Loucy (cell line): Measurements from ENCODE around the gene ATP8A2.
"Not testable (repeated sequence)": the region's sequence is repeated elsewhere in the genome, so short reads cannot be mapped to it uniquely, and the experiment has no call there.

Experiments
- H2AFZ ChIP-seq: fragments of 200-600 bp; sonication (generic); 2 replicates; pipeline ENCODE4 v1.6.0; 2016; ENCODE audit warnings: antibody characterized with exemption, mild to moderate bottlenecking, low read length, moderate library complexity
- H3F3A ChIP-seq: fragments of 200-600 bp; 2 replicates; pipeline ENCODE4 v1.6.0; 2016; ENCODE audit warnings: antibody characterized with exemption, low read depth, mild to moderate bottlenecking
- H3K27me3 ChIP-seq: fragments of 200-600 bp; sonication (generic); 2 replicates; pipeline ENCODE4 v1.6.1; 2014; ENCODE audit warnings: low read length, mild to moderate bottlenecking; ENCODE audit not compliant: insufficient read depth, poor library complexity, severe bottlenecking
- H3K36me3 ChIP-seq: fragments of 200-600 bp; sonication (generic); 2 replicates; pipeline ENCODE4 v1.6.1; 2016; ENCODE audit warnings: low read length; ENCODE audit not compliant: insufficient read depth
- H3K4me1 ChIP-seq: fragments of 200-600 bp; sonication (generic); 2 replicates; pipeline ENCODE4 v1.5.1; 2014; ENCODE audit warnings: low read length, mild to moderate bottlenecking; ENCODE audit not compliant: insufficient read depth, poor library complexity, severe bottlenecking
- H3K4me2 ChIP-seq: fragments of 200-600 bp; sonication (generic); 2 replicates; pipeline ENCODE4 v1.6.0; 2014; ENCODE audit warnings: antibody characterized with exemption, low read length, low read depth, mild to moderate bottlenecking; ENCODE audit not compliant: poor library complexity, severe bottlenecking
- H3K4me3 ChIP-seq: fragments of 200-600 bp; sonication (generic); 2 replicates; pipeline ENCODE4 v1.5.1; 2014; ENCODE audit warnings: low read length, mild to moderate bottlenecking, mixed read lengths; ENCODE audit not compliant: poor library complexity, severe bottlenecking
- H3K79me2 ChIP-seq: fragments of 200-600 bp; sonication (generic); 2 replicates; pipeline ENCODE4 v1.6.1; 2014; ENCODE audit warnings: low read length; ENCODE audit not compliant: insufficient read depth
- H3K9ac ChIP-seq: fragments of 200-600 bp; sonication (generic); 2 replicates; pipeline ENCODE4 v1.6.0; 2014; ENCODE audit warnings: mild to moderate bottlenecking, low read depth, low read length, moderate library complexity; ENCODE audit not compliant: poor library complexity, severe bottlenecking
- H3K9me2 ChIP-seq: fragments of 200-600 bp; sonication (generic); replicated peaks from 2 replicates; pipeline ENCODE4 v1.6.1; 2016; ENCODE audit warnings: low read depth, low read length, mixed read lengths
- H3K9me3 ChIP-seq: fragments of 200-600 bp; sonication (generic); 2 replicates; pipeline ENCODE4 v1.6.1; 2014; ENCODE audit warnings: mild to moderate bottlenecking, antibody characterized with exemption, low read length, low read depth; ENCODE audit not compliant: insufficient read depth
- H4K20me1 ChIP-seq: fragments of 200-600 bp; sonication (generic); 2 replicates; pipeline ENCODE4 v1.6.0; 2014; ENCODE audit warnings: antibody characterized with exemption, low read length, mild to moderate bottlenecking; ENCODE audit not compliant: insufficient read depth, poor library complexity, severe bottlenecking
- CTCF ChIP-seq: fragments of 200-600 bp; sonication (generic); conservative IDR thresholded peaks from 2 replicates; pipeline ENCODE4 v1.5.1; 2014; ENCODE audit warnings: mild to moderate bottlenecking, antibody characterized with exemption, low read length
- EZH2phosphoT487 ChIP-seq: fragments of 200-600 bp; IDR thresholded peaks from 2 replicates; pipeline ENCODE4 v1.6.1; 2018; ENCODE audit warnings: antibody characterized with exemption, mild to moderate bottlenecking, moderate library complexity, borderline replicate concordance

Gene ATP8A2

GRCh38 chr13:25507841-25508240 is 136.1 kb downstream of the ATP8A2 start:
- H3K79me2 ChIP-seq, result no peaks in the 10 kb centered on the region
- TF ChIP-seq CTCF, result no peak
- TF ChIP-seq EZH2phosphoT487, result no peak
- no peak overlapping the region for H3K4me2 ChIP-seq

GRCh38 chr13:25513060-25513459 is 141.3 kb downstream of the ATP8A2 start:
- not testable (repeated sequence) for H4K20me1 ChIP-seq, H3K4me2 ChIP-seq, H3K4me3 ChIP-seq, H3K4me1 ChIP-seq, H3K9me2 ChIP-seq, H3K27me3 ChIP-seq, H3K9me3 ChIP-seq, H3K36me3 ChIP-seq, H3F3A ChIP-seq, H3K79me2 ChIP-seq, H2AFZ ChIP-seq, H3K9ac ChIP-seq

More at GRCh38 chr13:25507841-25508240, 136.1 kb downstream of the ATP8A2 start:
- Histone ChIP-seq H2AFZ (no peak overlapping the region), H3K9me3 (peaks cover 2% of the 10 kb centered on the region; the same call in 1 of the 2 replicates), H3K9me2 (no peaks in the 10 kb centered on the region), H3K9ac (no peak overlapping the region), H3K27me3 (no peaks in the 10 kb centered on the region), H3K4me1 (peaks cover 5% of the 10 kb centered on the region), H3K4me3 (no peak overlapping the region), H3F3A (no peaks in the 10 kb centered on the region), H3K36me3 (no peaks in the 10 kb centered on the region), H4K20me1 (no peaks in the 10 kb centered on the region)

DNA sequence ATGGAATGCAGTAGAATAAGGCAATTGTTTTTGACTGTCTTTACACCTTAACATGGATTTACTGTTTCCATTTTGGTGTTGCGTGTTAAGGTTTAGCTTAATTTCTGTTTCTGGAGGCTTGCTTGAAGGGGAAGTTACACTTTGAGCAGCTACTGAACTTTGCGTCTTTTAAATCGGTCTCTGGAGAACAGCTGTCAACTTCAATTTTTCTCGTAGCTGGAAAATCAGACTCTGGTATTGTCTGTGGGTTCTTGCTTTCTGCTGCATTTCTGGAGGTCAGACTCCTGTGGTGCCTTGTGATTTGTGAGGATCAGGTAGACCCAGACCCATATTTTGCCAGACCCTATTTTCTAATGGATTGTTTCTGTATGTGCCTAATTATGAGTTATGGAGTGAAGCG is 146.7 kb downstream of the ATP8A2 start:
- H3K79me2 ChIP-seq, result no peaks in the 10 kb centered on the region
- H3K4me2 ChIP-seq, result no peak overlapping the region
- no peak for TF ChIP-seq CTCF
- TF ChIP-seq EZH2phosphoT487, result no peak
- H4K20me1 ChIP-seq, result no peaks in the 10 kb centered on the region
- H3K4me3 ChIP-seq, result no peak overlapping the region
- H3F3A ChIP-seq, result no peaks in the 10 kb centered on the region
- no peaks in the 10 kb centered on the region for H3K4me1 ChIP-seq
- no peaks in the 10 kb centered on the region for H3K9me3 ChIP-seq
- H3K9ac ChIP-seq, result no peak overlapping the region
- no peaks in the 10 kb centered on the region for H3K27me3 ChIP-seq
- H3K36me3 ChIP-seq, result no peaks in the 10 kb centered on the region
- no peaks in the 10 kb centered on the region for H3K9me2 ChIP-seq
- no peak overlapping the region for H2AFZ ChIP-seq

DNA sequence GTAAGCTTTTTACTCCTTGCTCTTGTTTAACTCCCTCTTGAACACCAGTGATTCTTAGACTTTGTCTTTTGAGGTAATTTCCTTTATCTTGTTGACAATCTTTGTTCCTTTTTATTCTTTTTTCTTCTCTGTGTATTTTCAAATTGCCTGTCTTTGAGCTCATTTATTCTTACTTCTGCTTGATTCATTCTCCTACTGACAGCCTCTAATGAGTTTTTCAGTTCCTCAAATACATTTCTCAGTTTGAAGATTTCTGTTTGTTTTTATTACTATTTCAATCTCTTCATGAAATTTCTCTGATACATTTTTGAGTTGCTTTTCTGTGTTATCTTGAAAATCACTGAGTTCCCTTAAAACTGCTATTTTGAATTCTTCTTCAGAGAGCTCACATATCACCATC is 154.1 kb downstream of the ATP8A2 start:
- Histone ChIP-seq H3K27me3 (no peaks in the 10 kb centered on the region), H3K4me1 (no peaks in the 10 kb centered on the region), H3F3A (no peaks in the 10 kb centered on the region), H4K20me1 (no peaks in the 10 kb centered on the region), H3K4me3 (no peak overlapping the region), H3K9me3 (peaks cover 9% of the 10 kb centered on the region; the same call in 1 of the 2 replicates), H3K79me2 (no peaks in the 10 kb centered on the region), H3K9ac (no peak overlapping the region), H3K4me2 (no peak overlapping the region), H3K9me2 (no peaks in the 10 kb centered on the region), H2AFZ (no peak overlapping the region), H3K36me3 (no peaks in the 10 kb centered on the region)
- no peak for TF ChIP-seq EZH2phosphoT487
- no peak for TF ChIP-seq CTCF
